Adrenal gland (tissue), 12 donors: ENCODE data around the gene SLC9A9. TPM values are rescaled to one million over a fixed set of nuclear protein-coding genes. Genes with fewer than 3 reads are reported as not detected.

Experiments
- DNase-seq, 7 donors: peaks; one replicate each; pipeline ENCODE4 v3.0.0-alpha.2; 2019 to 2020
- H3K27ac ChIP-seq, 5 donors: fragments of 200-600 bp; sonication (generic) in 4 of 5; 1 replicate in 3 of 5; 2 replicates in 2 of 5; pipeline versions ENCODE4 v1.5.1 to v1.8.0; 2016 to 2020; ENCODE audit warnings: mild to moderate bottlenecking in 1 of 5
- H3K27me3 ChIP-seq: fragments of 200-600 bp; 2 replicates; pipeline ENCODE4 v1.8.0; 2021
- H3K36me3 ChIP-seq, 2 donors: fragments of 200-600 bp; replicated peaks in 1 of 2; 1 replicate in 1 of 2; 2 replicates in 1 of 2; pipeline versions ENCODE4 v1.5.1 to v1.8.0; 2018 to 2022
- H3K4me1 ChIP-seq, 2 donors: fragments of 200-600 bp; replicated peaks in 1 of 2; 1 replicate in 1 of 2; 2 replicates in 1 of 2; pipeline versions ENCODE4 v1.5.1 to v1.8.0; 2018 to 2021
- H3K4me3 ChIP-seq, 4 donors: fragments of 200-600 bp; sonication (generic) in 3 of 4; one replicate each; pipeline ENCODE4 v1.5.1; 2016 to 2018
- H3K9me3 ChIP-seq, 3 donors: fragments of 200-600 bp; sonication (generic) in 1 of 3; replicated peaks in 1 of 3; 1 replicate in 2 of 3; 2 replicates in 1 of 3; pipeline versions ENCODE4 v1.5.1 to v1.8.0; 2016 to 2021
- POLR2A ChIP-seq, 2 donors: fragments of 450-650 bp; IDR thresholded peaks; one replicate each; pipeline ENCODE4 v1.6.1; 2017; ENCODE audit warnings: antibody characterized with exemption in 2 of 2, mild to moderate bottlenecking in 2 of 2, moderate library complexity in 1 of 2
- WGBS, 4 donors: extraction: QIAGEN DNeasy Blood & Tissue Kit in 2 of 4; methylation state at CpG; one replicate each; pipeline versions ENCODE4 v1.1.5 to v1.1.7; 2013 to 2017; 5-methylcytosine and 5-hydroxymethylcytosine counted together
- intact Hi-C, 2 donors: fragments of 100-400 bp; cut with DNase I; formaldehyde crosslinking; loops; one replicate each; pipeline versions ENCODE4 v1.14.1 to v1.15.0; 2022 to 2023
- polyA plus RNA-seq, 3 donors: library from polyadenylated mRNA; stranded (reverse); fragments of 200-250 nt in 2 of 3; fragments of 350-450 nt in 1 of 3; fragmentation: Illumina TruSeq in 1 of 3; extraction: RNeasy Lipid Tissue Mini Kit (QIAGEN cat#74804) in 1 of 3; gene quantifications; one replicate each; pipeline ENCODE4 v1.2.3, GENCODE V29; 2013 to 2014
- total RNA-seq, 9 donors: library from RNA; depleted of rRNA in 4 of 9; stranded (reverse); fragments of >200 nt in 4 of 9; fragments of 120-200 nt in 1 of 9; fragmentation: NEBNext Ultra II Directional in 1 of 9; extraction: Animal tissue kit (Norgen Biotek cat#: 25700) in 1 of 9; gene quantifications; one replicate each; pipeline versions ENCODE4 v1.1.0 to v1.2.4, GENCODE V29; 2013 to 2023
- TF ChIP-seq, protein P1 (sequence below), 6 experiments: fragments of 450-650 bp in 4 of 6; fragments of 200-600 bp in 2 of 6; sonication (generic) in 1 of 6; IDR thresholded peaks; 1 replicate in 5 of 6; 2 replicates in 1 of 6; pipeline versions ENCODE4 v1.5.1 to v1.8.0; 2016 to 2021; ENCODE audit warnings: antibody characterized with exemption in 6 of 6, mild to moderate bottlenecking in 2 of 6, moderate library complexity in 1 of 6
- donor health status: healthy with polysubstance abuse.
- donor health status: Bipolar disorder and iron deficiency.
- donor health status: DM: yes; HTN: yes; CAD: no.
- donor health status: DM: no; HTN: no; CAD: no.
- donor health status: DM: no; HTN: no; CAD: no.
- donor health status: DM: yes; HTN: yes; CAD: no.

Gene SLC9A9
- total and polyA plus RNA-seq, 12 donors = 4.2 to 23.7 (median 13.5) TPM

DNA sequence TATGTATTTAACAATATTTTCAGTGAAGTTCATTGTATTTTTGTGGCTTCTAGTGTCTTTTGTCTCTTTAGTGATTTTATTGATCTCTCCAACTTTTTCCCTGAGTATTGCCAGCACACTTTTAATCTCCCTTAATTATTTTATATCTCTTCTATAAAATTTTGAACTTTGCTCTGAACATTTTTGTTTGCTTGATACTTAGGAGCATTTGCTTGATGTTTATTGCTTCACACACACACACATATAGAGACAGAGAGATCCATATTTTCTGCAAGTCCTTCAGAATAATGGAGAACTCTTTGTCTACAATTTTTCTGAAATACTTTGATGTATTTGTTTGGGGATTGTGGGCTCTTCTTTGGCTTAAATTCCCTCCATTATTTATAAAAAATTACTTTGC, 213.8 kb downstream of the SLC9A9 start:
- DNase-seq = no peak
- no peak overlapping the region for H3K4me3 ChIP-seq
- intact Hi-C loops = no loop called here
- peaks cover 0 to 11% (median 8%) of the 10 kb centered on the region in 3 donors for H3K9me3 ChIP-seq
- H3K27me3 ChIP-seq = no peaks in the 10 kb centered on the region
- no peaks in the 10 kb centered on the region for H3K4me1 ChIP-seq
- H3K36me3 ChIP-seq = no peaks in the 10 kb centered on the region
- H3K27ac ChIP-seq = no peak overlapping the region
- TF ChIP-seq POLR2A (IDR thresholded peaks at IDR 0.05) = no peak
- TF ChIP-seq, protein P1, sequence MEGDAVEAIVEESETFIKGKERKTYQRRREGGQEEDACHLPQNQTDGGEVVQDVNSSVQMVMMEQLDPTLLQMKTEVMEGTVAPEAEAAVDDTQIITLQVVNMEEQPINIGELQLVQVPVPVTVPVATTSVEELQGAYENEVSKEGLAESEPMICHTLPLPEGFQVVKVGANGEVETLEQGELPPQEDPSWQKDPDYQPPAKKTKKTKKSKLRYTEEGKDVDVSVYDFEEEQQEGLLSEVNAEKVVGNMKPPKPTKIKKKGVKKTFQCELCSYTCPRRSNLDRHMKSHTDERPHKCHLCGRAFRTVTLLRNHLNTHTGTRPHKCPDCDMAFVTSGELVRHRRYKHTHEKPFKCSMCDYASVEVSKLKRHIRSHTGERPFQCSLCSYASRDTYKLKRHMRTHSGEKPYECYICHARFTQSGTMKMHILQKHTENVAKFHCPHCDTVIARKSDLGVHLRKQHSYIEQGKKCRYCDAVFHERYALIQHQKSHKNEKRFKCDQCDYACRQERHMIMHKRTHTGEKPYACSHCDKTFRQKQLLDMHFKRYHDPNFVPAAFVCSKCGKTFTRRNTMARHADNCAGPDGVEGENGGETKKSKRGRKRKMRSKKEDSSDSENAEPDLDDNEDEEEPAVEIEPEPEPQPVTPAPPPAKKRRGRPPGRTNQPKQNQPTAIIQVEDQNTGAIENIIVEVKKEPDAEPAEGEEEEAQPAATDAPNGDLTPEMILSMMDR (IDR thresholded peaks at IDR 0.05) = no peak

DNA sequence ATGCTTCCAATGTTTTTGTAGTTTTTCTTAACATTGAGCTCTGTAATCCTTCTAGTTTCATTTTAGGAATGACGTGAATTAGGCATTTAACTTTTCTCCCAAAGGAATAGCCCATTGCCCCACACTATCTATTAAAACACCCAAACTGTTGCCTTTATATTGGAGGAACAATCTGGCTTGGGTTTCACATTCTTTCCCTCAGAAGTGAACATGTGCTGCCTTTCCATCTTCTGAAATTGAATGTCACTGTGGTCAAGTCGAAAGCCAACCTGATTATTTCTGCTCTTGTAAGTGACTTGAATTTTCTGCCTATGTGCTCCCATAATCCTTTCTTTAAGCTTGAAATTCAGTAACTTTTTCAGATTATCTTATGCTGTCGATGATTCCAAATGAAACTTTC, 214.5 kb downstream of the SLC9A9 start:
- intact Hi-C loops = no loop called here
- H3K9me3 ChIP-seq = peaks cover 0 to 11% (median 8%) of the 10 kb centered on the region in 3 donors
- TF ChIP-seq, protein P1 (IDR thresholded peaks at IDR 0.05) = no peak
- no peak for DNase-seq
- no peak overlapping the region for H3K27ac ChIP-seq
- WGBS, 4 donors = 90 to 93% (median 91%) methylated on average over 3 of the region's 3 CpGs
- H3K27me3 ChIP-seq = no peaks in the 10 kb centered on the region
- H3K4me3 ChIP-seq = no peak overlapping the region
- no peaks in the 10 kb centered on the region for H3K36me3 ChIP-seq
- no peaks in the 10 kb centered on the region for H3K4me1 ChIP-seq

DNA sequence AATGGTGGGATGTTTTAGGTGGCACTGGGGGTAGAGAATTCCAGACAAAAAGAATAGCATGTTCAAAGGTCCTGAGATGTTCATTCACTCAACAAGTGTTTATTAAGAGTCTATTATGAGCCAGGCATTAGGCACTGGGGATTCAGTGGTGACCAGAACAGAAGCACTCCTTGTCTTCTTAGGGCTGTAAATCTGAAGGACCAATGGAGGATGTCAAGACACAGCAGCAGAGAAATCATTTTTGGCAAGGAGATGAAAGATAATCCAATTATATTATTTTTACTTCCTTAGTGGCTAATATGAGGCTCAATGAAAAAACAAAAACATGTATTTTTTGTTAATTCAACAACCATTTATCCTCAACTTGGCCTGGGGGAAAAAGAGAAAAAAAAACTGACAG, 218.5 kb downstream of the SLC9A9 start:
- DNase-seq = no peak
- intact Hi-C loops = no loop called here
- Histone ChIP-seq H3K9me3 (no peaks in the 10 kb centered on the region), H3K4me1 (no peaks in the 10 kb centered on the region), H3K36me3 (no peaks in the 10 kb centered on the region), H3K27ac (no peak overlapping the region), H3K27me3 (no peaks in the 10 kb centered on the region), H3K4me3 (no peak overlapping the region)
- TF ChIP-seq POLR2A (IDR thresholded peaks at IDR 0.05) = no peak
- TF ChIP-seq, protein P1 (IDR thresholded peaks at IDR 0.05) = no peak

DNA sequence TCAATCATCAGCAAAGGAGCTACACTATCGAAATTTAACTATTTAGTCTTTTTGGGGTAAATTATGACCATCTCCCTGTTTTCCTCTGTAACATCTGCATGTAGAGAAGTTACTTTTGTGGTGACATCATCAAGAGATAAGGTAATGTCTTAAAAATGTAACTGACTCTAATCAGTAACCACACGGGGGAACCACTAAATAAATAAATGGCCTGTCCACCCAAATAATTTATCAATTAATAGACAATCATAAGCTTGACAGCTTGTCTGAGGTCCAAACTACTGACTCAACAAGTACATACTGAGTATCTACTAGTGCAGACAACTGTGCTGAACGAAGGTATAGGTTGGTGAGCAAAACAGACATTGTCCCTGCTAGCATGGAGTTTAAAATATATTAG, 219.3 kb downstream of the SLC9A9 start:
- no peak for DNase-seq
- intact Hi-C loops = no loop called here
- Histone ChIP-seq H3K36me3 (no peaks in the 10 kb centered on the region), H3K9me3 (no peaks in the 10 kb centered on the region), H3K27me3 (no peaks in the 10 kb centered on the region), H3K4me3 (no peak overlapping the region), H3K4me1 (no peaks in the 10 kb centered on the region), H3K27ac (no peak overlapping the region)
- 59 to 71% (median 65%) methylated on average over 3 of the region's 3 CpGs for WGBS, 4 donors
- TF ChIP-seq POLR2A (IDR thresholded peaks at IDR 0.05) = no peak
- TF ChIP-seq, protein P1 (IDR thresholded peaks at IDR 0.05) = no peak
